Skin epidermis (tissue), 12 donors: ENCODE data around the gene PRR23C.
"Not testable (repeated sequence)": the region's sequence is repeated elsewhere in the genome, so short reads cannot be mapped to it uniquely, and the experiment has no call there.

Experiments used
- H3K27ac ChIP-seq, 21 experiments: fragments of 200-600 bp; sonication (generic) in 11 of 21; one replicate each; pipeline ENCODE4 v1.5.0; 2020; ENCODE audit warnings: mild to moderate bottlenecking in 3 of 21, inconsistent platforms in 2 of 21, moderate library complexity in 2 of 21
- H3K4me3 ChIP-seq, 7 experiments: fragments of 200-600 bp; sonication (generic) in 2 of 7; one replicate each; pipeline ENCODE4 v1.5.0; 2020; ENCODE audit warnings: inconsistent platforms in 2 of 7, mild to moderate bottlenecking in 2 of 7, moderate library complexity in 1 of 7

The PRR23C gene

DNA sequence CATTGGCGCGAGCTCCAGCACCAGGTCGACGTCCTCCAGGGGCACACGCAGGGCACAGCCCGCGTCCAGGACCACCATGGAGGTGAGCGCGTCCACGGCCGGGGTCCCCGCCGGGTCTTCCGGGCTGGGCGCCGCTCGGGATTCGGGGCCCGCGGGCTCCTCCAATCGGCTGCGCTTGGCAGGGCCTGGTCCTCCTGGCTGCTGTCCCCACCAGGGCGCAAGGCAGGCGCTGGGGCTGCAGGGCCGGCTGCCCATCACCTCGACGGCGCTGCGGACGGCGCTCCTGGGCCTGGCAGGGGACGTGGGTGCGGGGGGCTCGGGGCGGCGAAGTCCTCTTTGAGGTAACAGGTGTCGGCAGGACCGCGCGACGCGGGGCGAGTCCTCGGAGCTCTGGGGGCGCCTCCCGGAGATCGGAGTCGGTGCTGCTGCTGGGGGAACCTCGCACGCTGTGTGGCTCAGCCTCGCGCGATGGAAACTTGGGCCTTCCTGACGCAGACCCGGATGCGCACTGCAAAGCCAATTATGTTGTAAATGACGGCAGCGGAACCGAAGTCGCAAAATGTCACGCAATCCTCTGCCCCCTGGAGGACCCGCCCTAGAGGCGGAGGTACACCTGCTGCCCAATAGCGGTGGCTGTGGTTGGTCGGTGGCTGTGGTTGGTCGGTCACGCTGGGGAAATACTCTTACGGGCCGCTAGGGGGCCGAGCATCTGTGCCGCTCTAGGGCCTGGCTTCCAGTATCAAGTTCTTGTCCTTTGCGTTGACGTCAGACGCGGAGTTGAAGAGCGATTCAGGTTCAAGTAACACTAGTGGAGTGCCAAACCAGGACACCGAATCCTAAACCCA lies at the start of gene PRR23C:
Gene PRR23C, minus strand, starts transcription at position 527 of the 845 bp plus-strand sequence. Its CDS starts 272 bp downstream, at position 255.
- no peak within 1 kb of the TSS for H3K27ac ChIP-seq
- no peak within 1 kb of the TSS for H3K4me3 ChIP-seq

GRCh38 chr3:139093840-139094239 lies 49.1 kb upstream of the PRR23C start:
- Histone ChIP-seq H3K27ac (no peak overlapping the region), H3K4me3 (no peak overlapping the region)

DNA sequence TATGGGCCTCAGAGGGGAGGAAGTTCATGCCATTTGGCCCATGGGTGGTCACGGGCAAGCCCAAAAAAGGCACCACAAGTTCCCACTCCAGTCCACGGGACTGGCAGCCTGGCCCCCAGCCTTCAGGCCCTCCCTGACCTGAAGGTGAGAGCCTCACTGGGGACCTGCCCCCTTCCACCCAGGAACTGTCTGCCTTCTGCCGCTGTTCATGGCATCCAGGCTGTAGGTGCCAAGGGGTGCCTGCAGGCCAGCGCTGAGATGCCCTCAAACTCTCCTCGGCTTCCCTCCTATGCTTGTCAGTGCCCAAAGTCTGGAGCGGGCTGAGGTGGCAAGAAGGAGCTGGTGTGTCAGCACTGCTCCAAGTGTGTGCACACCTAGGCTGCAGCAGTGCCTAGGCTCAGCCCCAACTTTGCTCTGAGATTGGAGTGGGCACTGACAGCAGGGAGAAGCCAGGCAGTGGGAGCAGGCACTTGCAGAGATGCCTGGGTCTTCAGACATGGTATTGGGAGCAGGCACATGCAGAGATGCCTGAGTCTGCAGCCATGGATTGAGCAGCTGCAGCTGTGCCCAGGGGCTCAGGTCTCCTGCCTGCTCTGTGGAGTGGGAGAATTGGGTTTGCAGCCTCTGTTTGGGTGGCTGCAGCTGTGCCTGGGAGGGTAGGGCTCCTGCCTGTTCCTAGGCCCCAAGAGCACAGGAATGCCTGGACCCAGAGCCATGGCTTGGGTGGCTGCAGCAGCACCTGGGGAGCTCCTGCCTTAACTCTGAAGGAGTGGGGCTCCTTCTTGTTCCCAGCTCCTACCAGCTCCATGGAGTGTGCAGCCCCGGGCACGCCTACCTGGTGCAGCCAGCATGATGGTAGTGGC lies 44.0 kb upstream of the PRR23C start:
- Histone ChIP-seq H3K4me3 (no peak overlapping the region), H3K27ac (no peak overlapping the region)

- H3K4me3 ChIP-seq: no peak overlapping the region
Measured at GRCh38 chr3:139087621-139088020, 42.9 kb upstream of the PRR23C start.

GRCh38 chr3:139084176-139084575 lies 39.5 kb upstream of the PRR23C start:
- H3K27ac ChIP-seq: no peak overlapping the region
- no peak overlapping the region for H3K4me3 ChIP-seq

More at GRCh38 chr3:139087621-139088020, 42.9 kb upstream of the PRR23C start:
- no peak overlapping the region for H3K27ac ChIP-seq

DNA sequence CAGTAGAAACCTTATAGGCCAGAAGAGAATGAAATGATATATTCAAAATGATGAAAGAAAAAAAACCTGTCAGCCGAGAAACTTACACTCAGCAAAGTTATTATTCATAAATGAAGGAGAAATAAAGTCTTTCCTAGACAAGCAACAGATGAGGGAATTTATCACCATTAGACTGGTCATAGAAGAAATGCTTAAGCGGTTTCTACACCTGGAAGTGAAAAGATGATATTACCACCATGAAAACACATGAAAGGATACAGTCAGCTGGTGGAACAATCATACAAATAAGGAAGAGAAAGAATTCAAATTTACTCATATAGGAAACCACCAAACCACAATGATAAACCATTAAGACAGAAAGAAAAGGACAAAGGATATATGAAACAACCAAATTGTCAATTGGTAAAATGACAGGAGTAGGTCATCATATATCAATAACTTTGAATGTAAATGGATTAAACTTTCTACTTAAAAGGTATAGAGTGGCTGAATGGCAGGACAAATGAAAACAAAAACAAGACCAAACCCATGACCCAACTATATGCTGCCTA lies 29.9 kb upstream of the PRR23C start:
- H3K27ac ChIP-seq: no peak overlapping the region

DNA sequence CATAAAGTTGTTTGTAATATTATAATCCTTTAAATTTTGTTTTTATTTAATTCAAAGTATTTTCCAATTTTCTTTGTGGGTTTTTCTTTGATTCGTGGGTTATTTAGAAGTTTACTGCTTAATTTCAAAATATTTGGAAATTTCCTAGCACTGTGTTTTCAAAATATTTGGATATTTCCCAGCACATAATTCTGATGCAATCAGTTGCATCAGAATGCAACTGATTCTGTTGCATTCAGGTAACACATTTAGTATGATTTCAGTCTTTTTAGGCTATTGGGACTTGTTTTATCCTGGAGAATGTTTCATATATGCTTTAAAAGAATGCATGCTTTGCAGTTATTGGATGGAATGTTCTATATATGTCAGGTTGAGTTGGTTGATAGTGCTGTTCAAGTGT lies 18.2 kb upstream of the PRR23C start:
- no peak overlapping the region for H3K4me3 ChIP-seq
- H3K27ac ChIP-seq: no peak overlapping the region

More for the DNA sequence above, 29.9 kb upstream of the PRR23C start:
- H3K4me3 ChIP-seq: no peak overlapping the region

DNA sequence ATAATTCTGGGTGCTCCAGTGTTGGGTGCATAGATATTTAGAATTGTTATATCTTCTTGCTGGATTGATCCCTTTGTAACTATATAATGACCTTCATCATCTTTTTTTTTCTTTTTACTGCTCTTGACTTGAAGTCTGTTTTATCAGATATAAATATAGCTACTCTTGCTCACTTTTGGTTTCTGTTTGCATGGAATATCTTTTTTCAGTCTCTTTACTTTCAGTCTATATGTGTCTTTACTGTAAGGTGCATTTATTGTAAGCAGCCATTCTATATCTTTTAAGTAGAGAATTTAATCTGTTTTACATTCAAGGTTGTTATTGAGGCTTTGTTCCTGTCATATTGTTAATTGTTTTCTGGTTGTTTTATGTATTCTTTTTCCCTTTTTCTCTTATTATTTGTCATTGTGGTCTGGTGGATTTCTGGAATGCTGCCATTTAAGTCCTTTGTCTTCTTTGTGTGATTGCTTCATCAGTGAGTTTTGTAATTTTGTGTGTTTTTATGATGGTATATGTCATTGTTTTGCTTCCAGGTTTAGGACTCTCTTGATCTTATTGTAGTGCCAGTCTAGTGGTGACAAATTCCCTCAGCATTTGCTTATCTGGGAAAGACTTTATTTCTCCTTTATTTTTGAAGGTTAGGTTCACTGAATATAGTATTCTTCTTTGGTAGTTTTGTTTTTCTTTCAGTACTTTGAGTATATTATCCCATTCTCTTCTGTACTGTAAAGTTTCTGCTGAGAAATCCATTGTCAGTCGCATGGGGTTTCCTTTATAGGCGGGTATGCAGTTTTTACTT lies 8.3 kb upstream of the PRR23C start:
- no peak overlapping the region for H3K27ac ChIP-seq

DNA sequence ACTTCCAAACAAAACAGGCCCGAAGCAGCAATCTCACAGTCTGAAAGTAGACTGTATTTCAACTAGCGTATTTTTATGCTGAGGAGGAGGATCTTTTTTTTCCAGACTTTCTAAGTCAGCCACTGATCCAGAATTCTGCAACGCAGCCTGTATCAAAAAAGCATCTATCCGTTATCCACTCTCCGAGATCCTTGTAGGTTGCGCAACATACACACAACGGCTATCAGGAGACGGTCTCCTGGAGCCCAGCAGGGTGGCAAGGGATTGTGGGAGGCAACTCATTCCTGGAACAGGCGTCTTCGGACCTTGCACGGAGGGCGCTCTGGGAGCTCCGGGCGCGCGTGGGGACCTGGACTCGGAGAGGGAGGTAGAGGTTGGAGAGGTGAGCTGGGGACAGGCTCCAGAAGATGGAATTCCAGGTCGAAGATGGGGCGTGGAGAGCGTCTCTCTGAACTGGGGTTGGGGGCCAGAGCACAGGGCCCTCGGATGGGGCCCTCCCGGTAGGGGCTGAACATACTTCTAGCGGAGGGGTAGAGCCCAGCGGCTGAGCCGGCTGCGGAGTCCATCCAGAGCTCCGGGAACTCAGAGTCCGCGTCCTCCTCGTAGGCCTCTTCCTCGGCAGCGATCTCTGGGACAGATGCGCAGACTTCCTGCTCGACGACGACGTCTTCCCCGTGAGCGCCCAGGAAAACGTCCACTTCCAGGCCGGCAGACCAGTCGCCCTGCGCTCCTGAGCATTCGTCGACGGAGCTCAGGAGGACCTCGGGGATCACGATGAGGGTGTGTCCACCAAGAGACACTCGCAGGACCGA lies 932 bp downstream of the PRR23C start:
- H3K4me3 ChIP-seq: no peak overlapping the region
- H3K27ac ChIP-seq: no peak overlapping the region

More for the DNA sequence above, 8.3 kb upstream of the PRR23C start:
- no peak overlapping the region for H3K4me3 ChIP-seq

DNA sequence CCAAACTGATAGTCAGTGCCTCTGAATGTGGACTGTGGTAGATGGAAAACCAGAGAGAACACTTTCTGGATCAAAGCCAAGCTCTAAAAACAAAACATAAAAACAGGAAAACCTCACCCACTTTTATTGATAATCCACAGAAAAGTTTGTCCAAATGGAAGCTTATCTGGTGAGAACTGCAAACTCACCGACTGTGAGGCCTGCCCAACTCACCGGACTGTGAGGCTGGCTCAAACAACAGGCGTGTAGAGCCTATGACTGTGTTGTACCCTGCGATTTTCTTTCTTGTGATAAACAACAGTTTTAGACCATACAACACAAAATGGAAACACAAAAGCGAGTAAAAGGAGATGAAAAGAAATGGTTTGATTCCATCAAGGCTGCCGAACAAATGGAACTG lies 7.2 kb downstream of the PRR23C start:
- no peak overlapping the region for H3K27ac ChIP-seq

GRCh38 chr3:139032326-139033002 lies 12.2 kb downstream of the PRR23C start:
- H3K27ac ChIP-seq: no peak overlapping the region
- no peak overlapping the region for H3K4me3 ChIP-seq

More for the DNA sequence above, 7.2 kb downstream of the PRR23C start:
- no peak overlapping the region for H3K4me3 ChIP-seq

DNA sequence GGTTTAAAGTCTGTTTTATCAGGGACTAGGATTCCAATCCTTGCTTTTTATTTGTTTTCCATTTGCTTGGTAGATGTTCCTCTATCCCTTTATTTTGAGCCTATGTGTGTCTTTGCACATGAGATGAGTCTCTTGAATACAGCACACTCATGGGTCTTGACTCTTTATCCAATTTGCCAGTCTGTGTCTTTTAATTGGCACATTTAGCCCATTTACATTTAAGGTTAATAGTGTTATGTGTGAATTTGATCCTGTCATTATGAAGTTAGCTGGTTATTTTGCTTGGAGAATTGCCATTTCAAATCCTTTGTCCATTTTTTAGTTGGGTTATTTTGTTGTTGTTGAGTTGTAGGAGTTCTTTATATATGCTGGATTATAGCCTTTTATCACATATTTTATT lies 14.1 kb downstream of the PRR23C start:
- not testable (repeated sequence) for H3K27ac ChIP-seq, H3K4me3 ChIP-seq

GRCh38 chr3:139024968-139025367 lies 19.7 kb downstream of the PRR23C start:
- no peak overlapping the region for H3K27ac ChIP-seq
- no peak overlapping the region for H3K4me3 ChIP-seq

DNA sequence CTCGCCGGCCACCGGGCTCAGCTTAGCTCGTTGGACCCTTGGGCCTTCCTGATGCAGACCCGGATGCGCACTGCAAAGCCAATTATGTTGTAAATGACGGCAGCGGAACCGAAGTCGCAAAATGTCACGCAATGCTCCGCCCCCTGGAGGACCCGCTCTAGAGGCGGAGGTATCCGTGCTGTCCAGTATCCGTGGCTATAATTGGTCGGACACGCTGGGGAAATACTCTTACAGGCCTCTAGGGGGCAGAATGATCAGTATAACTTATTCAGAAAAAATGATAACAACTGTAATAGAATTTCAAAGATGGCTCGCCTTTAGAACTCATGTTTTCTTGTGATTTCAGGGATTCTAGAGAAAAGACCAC lies 23.8 kb downstream of the PRR23C start, which contains the start of gene PRR23B:
Gene PRR23B, minus strand, starts transcription at position 59 of the 367 bp plus-strand sequence. CDS start 265 bp downstream, outside the sequence.
- Histone ChIP-seq H3K4me3 (no peak within 1 kb of the TSS), H3K27ac (no peak within 1 kb of the TSS)

DNA sequence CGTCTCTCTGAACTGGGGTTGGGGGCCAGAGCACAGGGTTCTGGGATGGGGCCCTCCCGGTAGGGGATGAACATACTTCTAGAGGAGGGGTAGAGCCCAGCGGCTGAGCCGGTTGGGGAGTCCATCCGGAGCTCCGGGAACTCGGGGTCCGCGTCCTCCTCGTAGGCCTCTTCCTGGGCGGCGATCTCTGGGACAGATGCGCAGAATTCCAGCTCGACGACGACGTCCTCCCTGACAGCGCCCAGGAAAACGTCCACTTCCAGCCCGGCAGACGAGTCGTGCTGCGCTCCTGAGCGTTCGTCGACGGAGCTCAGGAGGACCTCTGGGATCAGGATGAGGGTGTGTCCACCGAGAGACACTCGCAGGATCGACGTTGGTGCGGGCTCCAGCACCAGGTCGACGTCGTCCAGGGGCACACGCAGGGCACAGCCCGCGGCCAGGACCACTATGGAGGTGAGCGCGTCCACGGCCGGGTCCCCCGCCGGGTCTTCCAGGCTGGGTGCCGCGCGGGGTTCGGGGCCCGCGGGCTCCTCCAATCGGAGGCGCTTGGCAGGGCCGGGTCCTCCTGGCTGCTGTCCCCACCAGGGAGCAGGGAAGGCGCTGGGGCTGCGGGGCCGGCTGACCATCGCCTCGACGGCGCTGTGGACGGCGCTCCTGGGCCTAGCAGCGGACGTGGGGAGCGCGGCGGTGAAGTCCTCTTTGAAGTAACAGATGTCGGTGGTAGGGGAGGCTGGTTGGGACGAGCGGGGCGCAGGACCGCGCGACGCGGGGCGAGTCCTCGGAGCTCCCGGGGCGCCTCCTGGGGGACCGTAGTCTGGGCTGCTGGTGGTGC lies 24.4 kb downstream of the PRR23C start:
- Histone ChIP-seq H3K4me3 (no peak overlapping the region), H3K27ac (no peak overlapping the region)

GRCh38 chr3:139016430-139017048 lies 28.2 kb downstream of the PRR23C start:
- Histone ChIP-seq H3K27ac (no peak overlapping the region), H3K4me3 (no peak overlapping the region)
